CD4-positive, alpha-beta T cell treated with Interleukin-1 beta for 1 hour (primary cell): ENCODE results near the gene SHE.
A peak's percentile ranks its signal among the peaks of the same experiment; 100 is the strongest.
"Not testable (repeated sequence)": the region's sequence is repeated elsewhere in the genome, so short reads cannot be mapped to it uniquely, and the experiment has no call there.

ENCODE experiments used
- DNase-seq, 2 donors: peaks; one replicate each; pipeline ENCODE4 v3.0.0-alpha.2; 2020 to 2022

SHE gene

DNA sequence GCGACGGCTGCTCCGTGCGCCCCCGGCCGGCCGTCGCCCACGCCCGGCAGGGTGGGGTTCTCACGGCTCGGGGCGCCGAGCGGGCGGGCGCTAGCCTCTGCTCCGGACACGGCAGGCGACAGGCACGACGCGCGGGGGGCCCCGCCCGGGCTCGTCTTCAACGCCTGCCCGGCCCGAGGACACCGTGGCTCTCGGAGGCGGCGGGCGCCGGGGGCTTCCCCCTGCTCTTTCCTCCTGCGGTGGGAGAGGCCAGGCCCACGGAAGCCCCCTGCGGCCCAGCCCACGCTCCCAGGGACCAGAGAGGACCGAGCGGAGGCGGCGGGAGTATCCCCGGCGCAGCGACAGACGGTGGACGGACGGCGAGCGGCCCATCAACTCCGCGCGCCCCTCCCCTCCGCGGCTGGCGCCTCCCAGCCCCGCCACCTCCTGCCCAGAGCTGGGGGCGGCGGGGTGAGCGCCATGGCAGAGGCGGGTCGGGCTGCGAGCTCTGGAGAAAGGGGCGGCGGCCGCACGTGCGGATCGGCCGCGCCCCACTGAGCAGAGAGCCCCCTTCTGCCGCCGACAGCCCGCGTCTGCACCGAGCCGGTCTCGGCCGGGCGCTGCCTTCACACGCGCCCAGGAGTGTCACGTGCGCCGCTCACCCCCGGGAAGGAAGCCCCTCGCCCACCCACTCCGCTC, at the start of gene SHE, which contains the start of gene TDRD10:
TSS of gene SHE (minus strand) at position 347 of the 678 bp plus-strand sequence. CDS start 386 bp downstream, outside the sequence.
TSS of gene TDRD10 (plus strand) at position 154 of the 678 bp plus-strand sequence. CDS start 4,685 bp downstream, outside the sequence.
- DNase-seq: peak in 1 of 2 donors; percentile 13

DNA sequence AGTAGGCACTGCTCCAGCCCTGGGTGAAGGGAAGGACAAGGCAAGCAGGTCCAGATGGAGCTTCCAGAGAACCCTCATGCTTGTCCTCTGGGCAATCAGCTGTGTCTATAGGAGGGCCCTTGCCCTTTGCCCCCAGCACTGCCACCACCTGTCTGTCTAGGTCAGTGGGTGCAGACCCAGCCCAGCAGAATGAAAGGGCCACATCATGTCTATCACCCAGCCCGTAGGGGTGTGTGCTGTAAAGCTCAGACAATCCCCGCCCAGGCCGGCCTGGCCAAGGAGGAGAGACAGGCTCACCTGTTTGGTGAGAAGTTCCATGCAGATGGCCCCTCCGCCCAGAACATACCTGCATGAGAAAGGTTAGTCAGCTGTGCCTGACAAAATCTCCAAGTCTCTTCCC, 49.3 kb upstream of the SHE start:
- no peak for DNase-seq

GRCh38 chr1:154550657-154551056, 48.4 kb upstream of the SHE start:
- DNase-seq: no peak

GRCh38 chr1:154550070-154550469, 47.9 kb upstream of the SHE start:
- DNase-seq: no peak

GRCh38 chr1:154549202-154549770, 47.1 kb upstream of the SHE start:
- DNase-seq: no peak

DNA sequence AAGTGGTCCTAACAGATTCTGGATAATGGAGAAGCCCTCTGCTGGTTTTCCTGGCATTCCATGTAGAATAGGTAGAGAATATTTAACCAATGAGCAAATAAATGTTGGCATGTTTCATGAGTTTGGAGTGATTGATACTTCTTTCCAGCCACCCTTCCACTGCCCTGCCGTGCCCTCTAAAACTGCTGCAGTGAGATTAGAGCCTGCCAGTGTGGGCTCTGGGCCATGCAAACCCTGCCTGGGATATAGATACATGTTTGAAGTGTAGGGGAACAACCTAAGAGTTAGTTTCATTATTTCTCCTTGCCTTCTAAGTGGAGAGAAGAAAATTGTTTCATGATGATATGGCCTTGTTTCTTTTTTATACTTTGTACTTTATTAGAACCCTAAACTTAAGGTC, 45.8 kb upstream of the SHE start:
- DNase-seq: no peak

DNA sequence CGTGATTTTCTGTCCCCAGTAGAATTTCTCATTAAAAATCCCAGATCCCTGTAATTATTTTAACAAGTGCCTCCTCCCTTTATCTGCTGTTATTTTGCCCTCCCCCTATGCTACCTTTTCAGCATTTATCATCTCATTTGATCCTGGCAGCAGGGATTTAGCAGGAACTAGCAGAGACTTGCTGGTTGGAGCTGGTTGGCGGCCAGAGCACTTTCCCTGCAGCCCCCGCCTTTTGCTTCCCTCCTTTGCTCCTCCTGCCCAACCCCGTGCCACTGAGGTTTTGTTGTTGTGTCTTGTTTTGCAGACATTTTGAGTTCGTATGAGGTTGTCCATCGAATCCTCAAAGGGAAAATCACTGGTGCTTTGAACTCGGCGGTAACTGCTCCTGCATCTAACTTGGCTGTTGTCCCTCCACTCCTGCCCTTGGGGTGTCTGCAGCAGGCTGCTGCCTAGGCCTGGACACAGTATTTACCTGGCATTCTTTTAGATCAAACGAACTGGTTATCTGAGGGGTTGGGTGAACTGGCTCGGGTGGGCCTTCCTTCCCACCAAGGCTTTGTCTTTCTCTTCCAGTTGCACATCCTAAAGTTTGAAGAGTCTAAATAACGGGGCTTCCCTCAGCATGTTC, 45.0 kb upstream of the SHE start:
- DNase-seq: no peak

DNA sequence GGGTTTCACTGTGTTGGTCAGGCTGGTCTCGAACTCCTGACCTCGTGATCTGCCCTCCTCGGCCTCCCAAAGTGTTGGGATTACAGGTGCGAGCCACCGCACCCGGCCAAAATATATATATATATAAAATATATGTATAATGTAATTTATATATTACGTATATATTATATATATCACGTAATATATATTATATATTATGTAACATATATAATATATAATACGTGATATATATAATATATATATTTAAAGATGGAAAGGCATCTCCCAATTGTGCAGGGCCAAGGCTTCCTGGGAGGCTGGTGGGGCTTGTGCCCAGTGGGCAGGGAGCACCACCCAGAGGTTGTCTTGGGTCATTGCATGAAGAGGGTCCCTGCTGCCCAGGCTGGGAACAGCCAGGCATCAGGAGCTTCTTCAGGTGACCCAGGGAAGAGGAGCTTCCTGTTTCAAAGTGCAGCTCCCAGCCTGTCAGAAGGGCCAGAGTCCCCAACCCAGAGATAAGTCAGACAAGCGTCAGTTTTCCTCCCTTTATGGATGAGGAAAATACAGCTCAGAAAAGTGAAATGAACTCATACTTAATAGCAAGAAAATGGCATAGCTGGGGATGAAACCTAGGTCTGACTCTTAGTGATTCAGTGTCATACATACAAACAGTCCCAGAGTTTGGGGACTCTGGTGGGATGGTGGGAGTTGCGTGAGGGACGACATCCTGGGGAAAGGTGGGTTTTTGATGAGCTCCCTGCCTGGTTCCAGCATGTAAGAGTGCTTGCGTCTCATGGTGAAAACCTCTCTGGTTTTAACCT, 44.3 kb upstream of the SHE start:
- DNase-seq: peak; percentile 52 to 58

DNA sequence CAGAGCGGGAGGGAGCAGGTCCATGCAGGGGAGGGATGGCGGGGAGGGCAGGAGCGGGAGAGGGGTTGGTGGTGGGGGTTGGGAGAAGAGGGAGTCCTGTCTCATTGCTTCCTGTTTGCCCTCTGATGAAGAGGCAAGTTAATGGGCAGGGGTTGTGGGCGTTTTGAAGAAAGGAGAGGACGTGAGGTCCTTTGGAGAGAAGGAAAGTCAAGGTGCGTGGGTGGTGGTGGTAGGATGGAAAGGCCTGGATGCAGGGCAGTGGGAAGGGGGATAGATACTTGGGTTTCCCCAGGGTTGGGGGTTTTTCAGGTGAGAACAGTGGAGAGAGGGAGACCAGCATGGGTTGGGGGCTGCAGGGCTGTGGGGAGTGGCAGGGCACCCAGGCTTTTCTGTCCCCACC, 39.0 kb upstream of the SHE start:
- no peak for DNase-seq

- DNase-seq: no peak
These were observed 37.6 kb upstream of the SHE start for GRCh38 chr1:154539486-154540483.

DNA sequence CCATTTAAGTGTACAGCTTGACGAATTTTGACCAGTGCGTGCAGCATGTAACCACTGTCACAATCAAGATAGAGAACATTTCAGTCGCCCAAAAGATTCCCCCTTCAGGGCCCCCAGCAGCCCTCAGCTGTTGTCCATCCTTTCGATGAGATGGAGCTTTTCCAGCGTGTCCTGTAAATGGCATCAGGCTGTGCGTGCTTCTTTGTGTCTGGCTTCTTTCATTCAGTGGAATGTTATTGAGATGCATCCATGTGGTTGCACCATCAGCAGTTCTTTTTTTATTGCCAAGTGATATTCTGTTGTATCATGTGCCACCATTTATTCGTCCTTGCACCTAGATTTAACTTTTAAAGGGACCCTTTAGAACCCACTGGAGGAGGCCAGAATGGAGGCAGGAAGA, 34.4 kb upstream of the SHE start:
- no peak for DNase-seq

DNA sequence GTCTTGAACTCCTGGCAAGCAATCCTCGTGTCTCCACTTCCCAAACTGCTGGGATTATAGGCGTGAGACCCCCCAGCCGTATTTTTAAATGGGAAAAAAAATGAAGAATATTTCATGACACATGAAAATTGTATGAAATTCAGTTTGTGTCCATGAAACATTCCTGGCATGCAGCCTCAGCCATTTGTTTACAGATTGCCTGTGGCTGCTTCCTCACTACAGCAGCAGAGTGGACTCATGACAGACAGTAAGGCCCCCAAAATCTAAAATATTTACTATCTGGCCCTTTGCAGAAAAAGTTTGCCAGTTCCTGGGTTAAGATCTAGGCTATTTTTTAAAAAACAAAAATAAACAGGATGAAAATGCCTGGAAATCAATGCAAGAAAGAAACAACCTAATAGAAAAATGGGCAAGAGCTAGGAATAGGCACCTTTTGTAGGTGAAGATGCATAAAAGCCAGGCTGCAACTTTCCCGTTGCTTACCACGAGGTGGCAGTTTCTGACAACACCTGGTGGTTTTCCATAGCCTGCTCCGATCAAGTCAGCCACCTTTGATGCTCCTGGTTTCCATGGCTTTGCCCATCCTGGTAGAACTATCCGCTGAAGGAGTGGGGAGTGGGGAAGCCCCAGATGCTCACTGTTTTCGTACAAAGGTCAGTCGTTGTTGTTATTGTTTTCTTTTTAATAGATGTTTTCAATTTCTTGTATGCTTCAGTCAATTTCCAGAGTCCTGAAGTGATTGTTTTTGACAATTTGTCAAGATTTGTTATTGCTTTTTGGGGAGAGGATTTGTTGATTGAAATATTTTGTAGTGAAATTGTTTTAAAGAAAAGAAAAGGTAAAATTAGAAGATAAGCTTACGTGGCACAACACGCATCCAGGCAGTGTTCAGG, 32.0 kb upstream of the SHE start:
- DNase-seq: no peak

GRCh38 chr1:154531950-154532349, 29.7 kb upstream of the SHE start:
- DNase-seq: not testable (repeated sequence)

- DNase-seq: no peak
These were observed 27.1 kb upstream of the SHE start for GRCh38 chr1:154529308-154529707.

DNA sequence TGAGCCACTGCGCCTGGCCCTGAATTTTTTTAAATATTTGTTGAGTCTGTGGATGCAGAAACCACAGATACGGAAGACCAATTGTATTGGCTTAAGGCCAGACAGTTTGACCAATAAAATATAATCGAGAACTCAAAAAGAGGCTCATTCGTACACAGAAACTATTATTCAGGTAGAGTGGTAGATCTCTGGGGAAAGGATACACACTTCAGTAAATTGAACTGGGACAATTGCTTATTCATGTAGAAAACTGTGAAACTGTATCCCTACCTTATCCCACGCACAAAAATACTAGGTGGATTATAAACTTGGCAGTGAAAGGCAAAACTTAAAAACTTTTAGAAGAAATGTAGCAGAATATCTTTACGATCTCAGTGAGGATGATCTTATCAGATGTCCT, 25.0 kb upstream of the SHE start:
- no peak for DNase-seq

DNA sequence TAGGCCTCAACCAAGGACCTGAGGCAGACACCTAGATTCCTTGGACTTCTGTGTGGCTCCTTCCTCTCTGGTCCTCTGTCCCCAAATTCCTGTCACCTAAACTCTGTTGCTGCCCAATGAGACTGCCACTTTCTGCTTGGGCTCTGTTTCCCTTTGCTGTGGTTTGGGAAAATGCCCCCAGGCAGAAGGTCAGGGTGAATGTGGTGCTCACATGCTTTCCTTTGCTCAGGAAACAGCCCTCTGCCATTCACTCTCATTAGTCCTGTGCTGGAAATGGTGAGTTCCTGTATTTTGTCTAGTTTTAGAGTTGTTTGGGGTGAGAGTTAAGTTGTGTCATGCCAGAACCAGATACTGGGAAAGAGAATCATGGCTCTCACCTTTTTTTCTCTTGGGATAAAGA, 22.7 kb upstream of the SHE start:
- no peak for DNase-seq

DNA sequence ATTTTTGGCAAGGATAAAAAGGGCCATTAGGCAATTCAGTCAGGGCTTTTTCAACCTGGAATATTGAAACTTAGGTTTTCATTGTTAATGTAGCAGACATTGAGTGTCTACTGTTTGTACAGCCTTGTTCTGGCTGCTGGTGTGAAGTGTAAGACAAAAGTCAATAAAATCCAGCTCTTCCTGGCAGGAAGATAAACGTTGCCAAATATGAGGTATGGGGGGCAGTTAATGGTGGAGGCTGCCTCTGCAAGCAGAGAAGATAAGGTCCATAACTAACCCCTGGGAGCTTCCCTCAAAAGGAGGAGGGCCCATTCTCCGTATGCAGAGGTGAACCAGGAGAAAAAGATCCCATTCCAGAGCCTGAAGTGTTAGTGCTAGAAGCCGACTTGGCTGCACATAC, 19.5 kb upstream of the SHE start:
- DNase-seq: no peak

GRCh38 chr1:154520333-154520732, 18.1 kb upstream of the SHE start:
- DNase-seq: no peak

DNA sequence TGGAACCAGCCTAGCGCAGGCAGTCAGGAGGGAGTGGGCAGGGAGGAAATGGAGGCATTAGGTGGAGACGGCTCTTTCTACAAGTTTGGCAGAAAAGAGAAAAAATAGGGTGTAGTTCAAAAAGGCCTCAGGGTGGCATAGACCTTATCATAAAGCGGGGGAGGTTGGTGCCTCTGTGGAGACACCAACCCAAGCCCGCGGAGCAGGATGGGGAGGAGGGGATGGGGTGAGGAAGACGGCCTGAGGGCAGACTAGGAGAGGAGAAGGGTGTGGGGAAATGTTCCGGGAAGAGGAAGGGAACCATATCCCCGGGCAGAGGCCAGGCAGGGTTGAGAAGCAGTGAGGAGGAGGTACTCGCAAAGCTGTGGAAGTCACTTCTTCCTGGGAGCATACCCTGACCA, 17.4 kb upstream of the SHE start:
- DNase-seq: no peak

- no peak for DNase-seq
These were observed 15.4 kb upstream of the SHE start for GRCh38 chr1:154517661-154518060.

DNA sequence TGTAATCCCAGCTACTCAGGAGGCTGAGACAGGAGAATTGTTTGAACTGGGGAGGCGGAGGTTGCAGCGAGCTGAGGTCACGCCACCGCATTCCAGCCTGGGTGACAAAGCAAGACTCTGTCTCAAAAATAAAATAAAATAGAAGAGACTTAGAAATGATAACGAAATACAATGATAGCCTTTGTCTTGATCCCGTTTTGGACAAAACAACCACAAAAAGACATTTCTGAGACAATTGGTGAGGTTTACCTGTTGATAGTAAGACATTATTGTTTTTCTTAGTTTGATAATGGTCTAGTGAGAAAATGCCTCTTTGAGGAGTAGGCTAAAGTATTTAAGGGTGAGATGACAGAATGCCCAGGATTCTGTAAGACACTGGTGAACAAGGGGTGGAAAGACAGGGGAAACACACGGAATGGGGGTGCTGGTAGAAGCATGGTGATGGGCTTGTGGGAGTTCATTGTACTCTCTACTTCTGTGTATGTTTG, 11.9 kb upstream of the SHE start:
- no peak for DNase-seq
